Measurements from ENCODE around the gene DNAJC10. TPM values are rescaled to one million over a fixed set of nuclear protein-coding genes. Genes with fewer than 3 reads are reported as not detected.
"Not testable (repeated sequence)": the region's sequence is repeated elsewhere in the genome, so short reads cannot be mapped to it uniquely, and the experiment has no call there.

The DNAJC10 gene
- total RNA-seq, 2 donors from 2014 or later = 26.1 to 29.4 TPM

GRCh38 chr2:182758379-182758778 lies 42.3 kb downstream of the DNAJC10 start:
- Histone ChIP-seq H3K9me3 (no peaks in the 10 kb centered on the region), H3K36me3 (peaks cover 34% of the 10 kb centered on the region)
- no peak for TF ChIP-seq CTCF (IDR thresholded peaks at IDR 0.05)

GRCh38 chr2:182761903-182762302 lies 45.8 kb downstream of the DNAJC10 start:
- DNase-seq (ENCODE audit: low spot score) = no peak
- TF ChIP-seq CTCF (IDR thresholded peaks at IDR 0.05) = peak in 1 of 2 donors; percentile 41
- Histone ChIP-seq H3K27me3 (no peaks in the 10 kb centered on the region), H3K27ac (peak overlapping the region in 1 of 2 donors; percentile 21), H3K36me3 (peaks cover 27% of the 10 kb centered on the region), H3K4me1 (peaks cover 0 to 18% of the 10 kb centered on the region in 2 donors), H3K9me3 (no peaks in the 10 kb centered on the region), H3K4me3 (no peak overlapping the region)

More at GRCh38 chr2:182758379-182758778, 42.3 kb downstream of the DNAJC10 start:
- no peaks in the 10 kb centered on the region for H3K27me3 ChIP-seq
- no peak overlapping the region for H3K27ac ChIP-seq
- H3K4me3 ChIP-seq = no peak overlapping the region
- H3K4me1 ChIP-seq = peaks cover 0 to 14% of the 10 kb centered on the region in 2 donors
- DNase-seq (ENCODE audit: low spot score) = no peak

- H3K4me3 ChIP-seq = no peak overlapping the region
- no peak for DNase-seq (ENCODE audit: low spot score)
Observed at GRCh38 chr2:182763311-182763912, 47.4 kb downstream of the DNAJC10 start.

GRCh38 chr2:182766626-182767025 lies 50.6 kb downstream of the DNAJC10 start:
- Histone ChIP-seq H3K36me3 (peaks cover 6% of the 10 kb centered on the region), H3K4me3 (no peak overlapping the region), H3K9me3 (peaks cover 0 to 5% of the 10 kb centered on the region in 2 donors), H3K27ac (no peak overlapping the region), H3K4me1 (peaks cover 0 to 13% of the 10 kb centered on the region in 2 donors), H3K27me3 (no peaks in the 10 kb centered on the region)
- no peak for DNase-seq (ENCODE audit: low spot score)
- TF ChIP-seq CTCF (IDR thresholded peaks at IDR 0.05) = no peak

More at GRCh38 chr2:182763311-182763912, 47.4 kb downstream of the DNAJC10 start:
- peak; percentile 51 to 77 for TF ChIP-seq CTCF (IDR thresholded peaks at IDR 0.05)
- Histone ChIP-seq H3K9me3 (no peaks in the 10 kb centered on the region), H3K4me1 (peaks cover 0 to 18% of the 10 kb centered on the region in 2 donors), H3K27me3 (no peaks in the 10 kb centered on the region), H3K27ac (no peak overlapping the region), H3K36me3 (peaks cover 17% of the 10 kb centered on the region)

- Histone ChIP-seq H3K36me3 (peaks cover 6% of the 10 kb centered on the region), H3K27ac (no peak overlapping the region), H3K4me3 (no peak overlapping the region), H3K9me3 (peaks cover 0 to 5% of the 10 kb centered on the region in 2 donors), H3K27me3 (no peaks in the 10 kb centered on the region), H3K4me1 (peaks cover 0 to 6% of the 10 kb centered on the region in 2 donors)
- no peak for DNase-seq (ENCODE audit: low spot score)
- peak in 1 of 2 donors; percentile 51 for TF ChIP-seq CTCF (IDR thresholded peaks at IDR 0.05)
Observed at GRCh38 chr2:182767578-182767977, 51.5 kb downstream of the DNAJC10 start.

GRCh38 chr2:182768950-182769349 lies 52.9 kb downstream of the DNAJC10 start:
- not testable (repeated sequence) for H3K27ac ChIP-seq; H3K4me3 ChIP-seq; H3K9me3 ChIP-seq; H3K4me1 ChIP-seq; DNase-seq (ENCODE audit: low spot score); H3K36me3 ChIP-seq; H3K27me3 ChIP-seq
